Measurements from ENCODE around the gene TTR. TPM values are rescaled to one million over a fixed set of nuclear protein-coding genes. Genes with fewer than 3 reads are reported as not detected.

Gene TTR
- total RNA-seq, 4 donors from 2014 or later = 2.5 TPM; not detected in 3

DNA sequence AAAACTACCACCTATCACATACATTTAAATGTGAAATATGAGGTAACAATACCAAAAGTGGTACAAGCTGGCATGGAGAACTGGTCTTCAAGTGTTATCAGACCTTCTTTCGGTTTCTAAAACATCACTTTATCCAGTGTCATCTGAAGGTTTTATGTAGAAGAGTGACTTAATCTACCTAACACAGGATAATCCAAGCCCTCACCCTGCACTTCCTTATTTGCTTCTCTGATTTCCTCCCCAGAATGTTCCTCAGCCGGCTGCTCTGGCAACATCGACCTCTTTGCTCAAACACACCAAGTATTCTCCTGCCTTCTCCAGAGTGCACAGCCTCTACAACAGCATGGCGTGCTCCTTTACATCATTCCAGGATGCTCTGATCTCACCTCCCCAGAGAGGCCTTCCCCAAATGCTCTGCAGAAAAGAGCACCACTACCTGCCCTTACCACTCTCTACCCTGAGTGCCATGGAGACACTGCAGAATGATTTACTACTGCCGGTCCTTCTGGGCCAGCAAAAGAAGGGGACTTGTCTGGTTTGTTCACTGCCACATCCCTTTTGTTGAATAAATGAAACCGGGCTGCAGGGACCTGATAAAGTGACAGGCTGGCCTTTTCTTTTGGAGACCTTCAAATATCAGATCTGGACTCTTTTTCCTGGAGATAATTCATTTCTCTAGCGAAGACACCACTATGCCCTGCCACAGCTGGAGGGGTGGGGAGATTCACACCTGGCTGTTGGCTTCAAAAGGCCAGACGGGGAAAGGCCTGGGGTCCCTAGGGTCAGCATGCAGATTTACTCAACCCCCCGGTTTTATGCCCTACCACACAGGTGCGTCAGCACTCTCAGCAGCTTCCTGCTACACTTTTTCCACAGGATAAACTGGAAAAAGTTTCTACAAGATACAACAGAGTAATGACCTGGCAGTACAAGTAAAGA, 42.0 kb downstream of the TTR start:
- TF ChIP-seq, protein P1, sequence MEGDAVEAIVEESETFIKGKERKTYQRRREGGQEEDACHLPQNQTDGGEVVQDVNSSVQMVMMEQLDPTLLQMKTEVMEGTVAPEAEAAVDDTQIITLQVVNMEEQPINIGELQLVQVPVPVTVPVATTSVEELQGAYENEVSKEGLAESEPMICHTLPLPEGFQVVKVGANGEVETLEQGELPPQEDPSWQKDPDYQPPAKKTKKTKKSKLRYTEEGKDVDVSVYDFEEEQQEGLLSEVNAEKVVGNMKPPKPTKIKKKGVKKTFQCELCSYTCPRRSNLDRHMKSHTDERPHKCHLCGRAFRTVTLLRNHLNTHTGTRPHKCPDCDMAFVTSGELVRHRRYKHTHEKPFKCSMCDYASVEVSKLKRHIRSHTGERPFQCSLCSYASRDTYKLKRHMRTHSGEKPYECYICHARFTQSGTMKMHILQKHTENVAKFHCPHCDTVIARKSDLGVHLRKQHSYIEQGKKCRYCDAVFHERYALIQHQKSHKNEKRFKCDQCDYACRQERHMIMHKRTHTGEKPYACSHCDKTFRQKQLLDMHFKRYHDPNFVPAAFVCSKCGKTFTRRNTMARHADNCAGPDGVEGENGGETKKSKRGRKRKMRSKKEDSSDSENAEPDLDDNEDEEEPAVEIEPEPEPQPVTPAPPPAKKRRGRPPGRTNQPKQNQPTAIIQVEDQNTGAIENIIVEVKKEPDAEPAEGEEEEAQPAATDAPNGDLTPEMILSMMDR (IDR thresholded peaks at IDR 0.05) = no peak
- TF ChIP-seq POLR2A (IDR thresholded peaks at IDR 0.05) = no peak
- Histone ChIP-seq H3K4me1 (no peaks in the 10 kb centered on the region), H3K36me3 (peaks cover 0 to 6% (median 0%) of the 10 kb centered on the region in 3 donors), H3K27me3 (no peaks in the 10 kb centered on the region), H3K4me3 (no peak overlapping the region), H3K27ac (no peak overlapping the region), H3K9me3 (no peaks in the 10 kb centered on the region)
- DNase-seq = no peak

- H3K27me3 ChIP-seq = no peaks in the 10 kb centered on the region
- TF ChIP-seq POLR2A (IDR thresholded peaks at IDR 0.05) = no peak
- TF ChIP-seq, protein P1 (IDR thresholded peaks at IDR 0.05) = no peak
- no peaks in the 10 kb centered on the region for H3K9me3 ChIP-seq
- DNase-seq = no peak
- no peak overlapping the region for H3K4me3 ChIP-seq
- peaks cover 0 to 6% (median 0%) of the 10 kb centered on the region in 3 donors for H3K36me3 ChIP-seq
- H3K27ac ChIP-seq = no peak overlapping the region
- no peaks in the 10 kb centered on the region for H3K4me1 ChIP-seq
Measured at GRCh38 chr18:31634331-31634713, 42.6 kb downstream of the TTR start.

- Histone ChIP-seq H3K4me1 (no peaks in the 10 kb centered on the region), H3K9me3 (no peaks in the 10 kb centered on the region), H3K36me3 (peaks cover 0 to 6% (median 0%) of the 10 kb centered on the region in 3 donors), H3K27ac (no peak overlapping the region), H3K27me3 (no peaks in the 10 kb centered on the region), H3K4me3 (no peak overlapping the region)
- TF ChIP-seq, protein P1 (IDR thresholded peaks at IDR 0.05) = no peak
- no peak for TF ChIP-seq POLR2A (IDR thresholded peaks at IDR 0.05)
- no peak for DNase-seq
Measured at GRCh38 chr18:31636387-31636786, 44.7 kb downstream of the TTR start.

DNA sequence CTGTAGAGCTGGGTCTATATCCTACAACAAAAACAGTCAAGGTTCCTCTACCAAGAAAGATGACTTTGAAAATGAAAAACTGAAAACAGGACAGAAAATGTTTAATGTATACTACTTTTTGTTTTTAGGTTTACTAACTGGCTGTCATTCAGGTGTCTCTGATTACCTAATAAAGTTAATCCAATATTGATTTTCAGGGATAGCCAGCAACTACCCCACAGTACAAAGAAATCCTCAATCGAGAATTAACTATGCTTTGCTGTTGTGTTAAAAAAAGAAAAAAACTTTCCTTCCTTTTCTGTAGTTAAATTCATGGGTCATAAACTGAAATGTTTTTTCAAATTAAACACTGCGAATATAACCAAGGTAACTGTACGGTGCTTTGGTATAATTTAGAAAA, 45.8 kb downstream of the TTR start:
- Histone ChIP-seq H3K27me3 (no peaks in the 10 kb centered on the region), H3K4me1 (no peaks in the 10 kb centered on the region), H3K4me3 (no peak overlapping the region), H3K36me3 (peaks cover 0 to 6% (median 0%) of the 10 kb centered on the region in 3 donors), H3K27ac (no peak overlapping the region), H3K9me3 (no peaks in the 10 kb centered on the region)
- TF ChIP-seq POLR2A (IDR thresholded peaks at IDR 0.05) = no peak
- TF ChIP-seq, protein P1 (IDR thresholded peaks at IDR 0.05) = no peak
- no peak for DNase-seq

DNA sequence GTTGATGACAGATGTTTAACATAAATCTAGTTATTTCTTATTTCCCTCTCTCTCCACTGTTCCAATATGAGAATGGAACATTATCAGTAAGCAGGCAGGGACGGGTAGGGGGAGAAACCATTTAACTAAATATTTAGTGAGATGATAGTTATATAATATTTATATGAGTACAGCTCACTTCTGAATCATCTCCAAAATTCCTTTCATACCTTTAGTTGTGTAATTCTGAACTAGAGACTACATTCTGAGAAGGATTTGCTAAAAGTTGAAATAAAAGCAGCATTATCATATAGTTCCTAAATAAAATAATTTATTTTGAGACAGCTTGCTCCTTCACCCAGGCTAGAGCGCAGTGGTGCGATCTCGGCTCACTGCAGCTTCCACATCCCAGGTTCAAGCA, 51.3 kb downstream of the TTR start:
- Histone ChIP-seq H3K27ac (no peak overlapping the region), H3K9me3 (no peaks in the 10 kb centered on the region), H3K4me3 (no peak overlapping the region), H3K4me1 (peaks cover 0 to 4% (median 0%) of the 10 kb centered on the region in 4 donors), H3K27me3 (no peaks in the 10 kb centered on the region), H3K36me3 (peaks cover 0 to 4% (median 0%) of the 10 kb centered on the region in 3 donors)
- TF ChIP-seq, protein P1 (IDR thresholded peaks at IDR 0.05) = no peak
- TF ChIP-seq POLR2A (IDR thresholded peaks at IDR 0.05) = no peak
- no peak for DNase-seq

Measured in Peyer's patch (tissue), 4 donors.